Endothelial cell of umbilical vein (primary cell): ENCODE results near the gene GEMIN4.

Experiments
- CTCF ChIP-seq, 2 donors: IDR thresholded peaks; 1 replicate in 1 of 2; 2 replicates in 1 of 2; pipeline ENCODE4 v1.5.1; 2011; ENCODE audit warnings: low read length in 2 of 2, mild to moderate bottlenecking in 2 of 2, moderate library complexity in 2 of 2, control low read depth in 1 of 2, inconsistent platforms in 1 of 2, low read depth in 1 of 2; ENCODE audit not compliant: insufficient read depth in 1 of 2; ENCODE audit errors: extremely low read depth in 1 of 2
- EZH2 ChIP-seq: IDR thresholded peaks from 2 replicates; pipeline ENCODE4 v1.6.1; 2012; ENCODE audit warnings: borderline replicate concordance, low read depth, mild to moderate bottlenecking, moderate library complexity, low read length, inconsistent platforms; ENCODE audit not compliant: severe bottlenecking
- GATA2 ChIP-seq: IDR thresholded peaks from 2 replicates; pipeline ENCODE4 v1.7.0; 2011; ENCODE audit warnings: low read depth, mild to moderate bottlenecking, moderate library complexity, mixed read lengths, low read length; ENCODE audit not compliant: insufficient read length, insufficient read depth
- JUN ChIP-seq: IDR thresholded peaks from 2 replicates; pipeline ENCODE4 v1.6.1; 2011; ENCODE audit warnings: borderline replicate concordance, low read depth; ENCODE audit not compliant: insufficient read length, insufficient read depth
- MAX ChIP-seq: IDR thresholded peaks from 2 replicates; pipeline ENCODE4 v1.6.1; 2011; ENCODE audit not compliant: insufficient read depth, insufficient read length
- POLR2A ChIP-seq: IDR thresholded peaks from 2 replicates; pipeline ENCODE4 v1.6.1; 2012; ENCODE audit warnings: low read depth, mild to moderate bottlenecking, control low read depth, low read length

- TF ChIP-seq JUN (no peak), EZH2 (no peak), CTCF (IDR thresholded peaks at IDR 0.05; ENCODE audit: extremely low read depth in 1 of 2, insufficient read depth in 1 of 2, low read depth in 1 of 2, low read length in 2 of 2) (no peak), POLR2A (no peak), MAX (no peak), GATA2 (no peak)
Measured at GRCh38 chr17:696369-696768, 55.7 kb downstream of the GEMIN4 start.
